ENCODE results near the gene TBCK. TPM values are rescaled to one million over a fixed set of nuclear protein-coding genes. Genes with fewer than 3 reads are reported as not detected.

TBCK gene
- polyA plus RNA-seq, 1 experiment, result 48.4 TPM

GRCh38 chr4:106022454-106022853 is 293.6 kb downstream of the TBCK start:
- no peaks in the 10 kb centered on the region for H3K9me3 ChIP-seq (ENCODE audit: control insufficient read depth, insufficient read depth, low read length)
- no peak for TF ChIP-seq CTCF (IDR thresholded peaks at IDR 0.05; ENCODE audit: low read depth, low read length)
- CTCF ChIA-PET, result no interaction called here
- POLR2A ChIA-PET, result no interaction called here
- no peaks in the 10 kb centered on the region for H3K27me3 ChIP-seq (ENCODE audit: control insufficient read depth, insufficient read depth, low read length)
- H3K4me3 ChIP-seq (ENCODE audit: low read depth, low read length), result no peak overlapping the region
- DNase-seq (ENCODE audit: low read depth, low spot score), result no peak
- H3K27ac ChIP-seq (ENCODE audit: low read depth, low read length), result no peak overlapping the region

GRCh38 chr4:106021737-106022410 is 294.1 kb downstream of the TBCK start:
- no peak overlapping the region for H3K4me3 ChIP-seq (ENCODE audit: low read depth, low read length)
- DNase-seq (ENCODE audit: low read depth, low spot score), result no peak
- ChIA-PET CTCF (no interaction called here), POLR2A (no interaction called here)
- H3K27me3 ChIP-seq (ENCODE audit: control insufficient read depth, insufficient read depth, low read length), result no peaks in the 10 kb centered on the region
- H3K27ac ChIP-seq (ENCODE audit: low read depth, low read length), result no peak overlapping the region
- no peak for TF ChIP-seq CTCF (IDR thresholded peaks at IDR 0.05; ENCODE audit: low read depth, low read length)
- H3K9me3 ChIP-seq (ENCODE audit: control insufficient read depth, insufficient read depth, low read length), result no peaks in the 10 kb centered on the region

- no peak for TF ChIP-seq CTCF (IDR thresholded peaks at IDR 0.05; ENCODE audit: low read depth, low read length)
- no peak overlapping the region for H3K4me3 ChIP-seq (ENCODE audit: low read depth, low read length)
- no peaks in the 10 kb centered on the region for H3K9me3 ChIP-seq (ENCODE audit: control insufficient read depth, insufficient read depth, low read length)
- H3K27ac ChIP-seq (ENCODE audit: low read depth, low read length), result no peak overlapping the region
- ChIA-PET CTCF (no interaction called here), POLR2A (no interaction called here)
- DNase-seq (ENCODE audit: low read depth, low spot score), result no peak
- no peaks in the 10 kb centered on the region for H3K27me3 ChIP-seq (ENCODE audit: control insufficient read depth, insufficient read depth, low read length)
These were observed 296.2 kb downstream of the TBCK start for GRCh38 chr4:106019771-106020170.

- CTCF ChIA-PET, result no interaction called here
- Histone ChIP-seq H3K27ac (ENCODE audit: low read depth, low read length) (no peak overlapping the region), H3K27me3 (ENCODE audit: control insufficient read depth, insufficient read depth, low read length) (no peaks in the 10 kb centered on the region), H3K4me3 (ENCODE audit: low read depth, low read length) (no peak overlapping the region), H3K9me3 (ENCODE audit: control insufficient read depth, insufficient read depth, low read length) (no peaks in the 10 kb centered on the region)
- TF ChIP-seq CTCF (IDR thresholded peaks at IDR 0.05; ENCODE audit: low read depth, low read length), result no peak
- POLR2A ChIA-PET, result no interaction called here
- DNase-seq (ENCODE audit: low read depth, low spot score), result no peak
These were observed 298.0 kb downstream of the TBCK start for GRCh38 chr4:106017975-106018374.

- no peak overlapping the region for H3K4me3 ChIP-seq (ENCODE audit: low read depth, low read length)
- POLR2A ChIA-PET, result no interaction called here
- no peak for DNase-seq (ENCODE audit: low read depth, low spot score)
- no peaks in the 10 kb centered on the region for H3K9me3 ChIP-seq (ENCODE audit: control insufficient read depth, insufficient read depth, low read length)
- TF ChIP-seq CTCF (IDR thresholded peaks at IDR 0.05; ENCODE audit: low read depth, low read length), result no peak
- H3K27me3 ChIP-seq (ENCODE audit: control insufficient read depth, insufficient read depth, low read length), result no peaks in the 10 kb centered on the region
- H3K27ac ChIP-seq (ENCODE audit: low read depth, low read length), result no peak overlapping the region
- CTCF ChIA-PET, result no interaction called here
These were observed 304.6 kb downstream of the TBCK start for GRCh38 chr4:106011387-106011786.
